Peyer's patch (tissue), 4 donors: ENCODE data around the gene DAO. TPM values are rescaled to one million over a fixed set of nuclear protein-coding genes. Genes with fewer than 3 reads are reported as not detected.

Experiments
- DNase-seq, 3 donors: peaks; one replicate each; pipeline ENCODE4 v3.0.0-alpha.2; 2017 to 2019
- H3K27ac ChIP-seq, 4 donors: fragments of 200-600 bp; sonication (generic); one replicate each; pipeline ENCODE4 v1.5.1; 2016 to 2019
- H3K27me3 ChIP-seq, 2 donors: fragments of 200-600 bp; sonication (generic); one replicate each; pipeline ENCODE4 v1.5.1; 2019
- H3K36me3 ChIP-seq, 3 donors: fragments of 200-600 bp; sonication (generic); one replicate each; pipeline ENCODE4 v1.5.1; 2016 to 2019
- H3K4me1 ChIP-seq, 4 donors: fragments of 200-600 bp; sonication (generic); one replicate each; pipeline ENCODE4 v1.5.1; 2016 to 2019
- H3K4me3 ChIP-seq, 4 donors: fragments of 200-600 bp; sonication (generic); 1 replicate in 3 of 4; 2 replicates in 1 of 4; pipeline ENCODE4 v1.5.1; 2016 to 2019; ENCODE audit warnings: mild to moderate bottlenecking in 1 of 4
- H3K9me3 ChIP-seq, 4 donors: fragments of 200-600 bp; sonication (generic); one replicate each; pipeline ENCODE4 v1.5.1; 2016 to 2019; ENCODE audit warnings: mild to moderate bottlenecking in 1 of 4
- POLR2A ChIP-seq, 2 donors: fragments of 450-650 bp; IDR thresholded peaks; one replicate each; pipeline ENCODE4 v1.5.1; 2017; ENCODE audit warnings: antibody characterized with exemption in 2 of 2, mild to moderate bottlenecking in 2 of 2, moderate library complexity in 2 of 2
- small RNA-seq, 2 donors: library from RNA; depleted of rRNA; stranded (forward); fragments of <200 nt; gene quantifications; one replicate each; pipeline ENCODE3, GENCODE V24; 2016
- total RNA-seq, 4 donors: library from RNA; depleted of rRNA; stranded (reverse); fragments of >200 nt; gene quantifications; one replicate each; pipeline ENCODE4 v1.1.0, GENCODE V29; 2016
- TF ChIP-seq, protein P1 (sequence below), 6 experiments: fragments of 450-650 bp in 4 of 6; fragments of 200-600 bp in 2 of 6; sonication (generic) in 1 of 6; IDR thresholded peaks; one replicate each; pipeline ENCODE4 v1.5.1; 2017 to 2019; ENCODE audit warnings: antibody characterized with exemption in 6 of 6, mild to moderate bottlenecking in 3 of 6, moderate library complexity in 1 of 6

The DAO gene
- total RNA-seq, 4 donors from 2014 or later = 1.2 TPM; not detected in 3

DNA sequence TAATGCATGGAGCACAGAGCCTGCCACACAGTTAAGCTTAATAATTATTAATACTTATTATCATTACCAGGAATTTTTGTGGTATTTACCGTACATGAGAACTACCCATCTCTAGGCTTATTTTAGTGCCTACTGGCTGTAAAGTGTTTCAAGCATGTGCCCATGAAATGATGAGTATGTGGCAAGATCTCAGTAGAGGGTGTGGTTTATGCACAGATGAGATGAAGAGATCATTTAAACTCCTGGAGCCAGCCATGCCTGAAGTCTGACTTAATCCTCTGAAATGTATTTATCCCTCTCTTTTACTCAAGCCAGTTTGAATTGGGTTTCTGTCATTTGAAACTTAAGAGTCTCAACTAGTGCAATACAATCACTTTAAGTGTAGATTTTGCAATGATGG, 60.2 kb downstream of the DAO start:
- Histone ChIP-seq H3K27me3 (no peaks in the 10 kb centered on the region), H3K27ac (no peak overlapping the region), H3K4me1 (no peaks in the 10 kb centered on the region), H3K4me3 (no peak overlapping the region), H3K36me3 (no peaks in the 10 kb centered on the region), H3K9me3 (no peaks in the 10 kb centered on the region)
- DNase-seq = no peak
- TF ChIP-seq, protein P1, sequence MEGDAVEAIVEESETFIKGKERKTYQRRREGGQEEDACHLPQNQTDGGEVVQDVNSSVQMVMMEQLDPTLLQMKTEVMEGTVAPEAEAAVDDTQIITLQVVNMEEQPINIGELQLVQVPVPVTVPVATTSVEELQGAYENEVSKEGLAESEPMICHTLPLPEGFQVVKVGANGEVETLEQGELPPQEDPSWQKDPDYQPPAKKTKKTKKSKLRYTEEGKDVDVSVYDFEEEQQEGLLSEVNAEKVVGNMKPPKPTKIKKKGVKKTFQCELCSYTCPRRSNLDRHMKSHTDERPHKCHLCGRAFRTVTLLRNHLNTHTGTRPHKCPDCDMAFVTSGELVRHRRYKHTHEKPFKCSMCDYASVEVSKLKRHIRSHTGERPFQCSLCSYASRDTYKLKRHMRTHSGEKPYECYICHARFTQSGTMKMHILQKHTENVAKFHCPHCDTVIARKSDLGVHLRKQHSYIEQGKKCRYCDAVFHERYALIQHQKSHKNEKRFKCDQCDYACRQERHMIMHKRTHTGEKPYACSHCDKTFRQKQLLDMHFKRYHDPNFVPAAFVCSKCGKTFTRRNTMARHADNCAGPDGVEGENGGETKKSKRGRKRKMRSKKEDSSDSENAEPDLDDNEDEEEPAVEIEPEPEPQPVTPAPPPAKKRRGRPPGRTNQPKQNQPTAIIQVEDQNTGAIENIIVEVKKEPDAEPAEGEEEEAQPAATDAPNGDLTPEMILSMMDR (IDR thresholded peaks at IDR 0.05) = no peak
- no peak for TF ChIP-seq POLR2A (IDR thresholded peaks at IDR 0.05)

DNA sequence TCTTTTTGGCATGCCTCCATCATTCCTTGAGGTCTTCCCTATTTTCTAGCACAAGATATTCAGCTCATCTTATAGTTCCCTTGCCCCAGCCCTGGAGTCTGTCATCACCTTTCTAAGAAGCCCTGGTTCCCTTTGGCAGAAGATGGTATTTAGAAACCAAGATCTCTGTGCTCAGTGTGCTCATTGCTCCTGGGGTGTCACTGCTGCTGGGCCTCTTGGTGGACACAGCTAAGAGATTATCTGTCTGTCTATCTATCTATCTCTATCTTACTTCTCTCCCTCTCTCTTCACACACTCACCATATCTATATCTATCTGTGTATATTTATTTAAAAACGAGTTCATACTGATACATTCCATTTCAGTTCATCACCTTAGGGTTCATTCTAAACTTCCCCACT, 67.2 kb downstream of the DAO start:
- H3K36me3 ChIP-seq = no peaks in the 10 kb centered on the region
- no peak for TF ChIP-seq POLR2A (IDR thresholded peaks at IDR 0.05)
- TF ChIP-seq, protein P1 (IDR thresholded peaks at IDR 0.05) = no peak
- H3K9me3 ChIP-seq = peaks cover 0 to 4% (median 0%) of the 10 kb centered on the region in 4 donors
- peaks cover 0 to 3% (median 0%) of the 10 kb centered on the region in 4 donors for H3K4me1 ChIP-seq
- no peaks in the 10 kb centered on the region for H3K27me3 ChIP-seq
- DNase-seq = no peak
- H3K4me3 ChIP-seq = no peak overlapping the region
- H3K27ac ChIP-seq = no peak overlapping the region

DNA sequence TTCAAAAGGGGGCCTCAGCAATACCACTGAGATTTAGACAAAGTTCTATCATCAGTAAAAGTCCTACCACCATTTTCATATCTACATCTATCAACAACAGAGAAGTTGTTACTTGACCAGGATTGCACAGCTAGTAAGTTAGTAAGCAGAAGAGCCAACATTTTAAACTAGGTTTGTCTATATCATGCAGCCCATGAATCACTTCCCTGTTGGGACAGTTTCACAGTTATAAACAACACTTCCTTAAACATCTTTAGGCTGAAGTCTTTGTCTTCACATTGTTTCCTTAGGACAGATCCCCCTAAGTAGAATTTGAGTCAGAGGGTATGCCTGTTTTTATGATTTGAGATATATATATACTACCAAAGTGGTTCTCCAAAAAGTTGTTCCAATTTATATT, 68.5 kb downstream of the DAO start:
- no peaks in the 10 kb centered on the region for H3K27me3 ChIP-seq
- no peak for DNase-seq
- TF ChIP-seq, protein P1 (IDR thresholded peaks at IDR 0.05) = no peak
- TF ChIP-seq POLR2A (IDR thresholded peaks at IDR 0.05) = no peak
- H3K9me3 ChIP-seq = peaks cover 0 to 4% (median 0%) of the 10 kb centered on the region in 4 donors
- no peak overlapping the region for H3K27ac ChIP-seq
- no peak overlapping the region for H3K4me3 ChIP-seq
- H3K36me3 ChIP-seq = no peaks in the 10 kb centered on the region
- peaks cover 0 to 3% (median 0%) of the 10 kb centered on the region in 4 donors for H3K4me1 ChIP-seq

DNA sequence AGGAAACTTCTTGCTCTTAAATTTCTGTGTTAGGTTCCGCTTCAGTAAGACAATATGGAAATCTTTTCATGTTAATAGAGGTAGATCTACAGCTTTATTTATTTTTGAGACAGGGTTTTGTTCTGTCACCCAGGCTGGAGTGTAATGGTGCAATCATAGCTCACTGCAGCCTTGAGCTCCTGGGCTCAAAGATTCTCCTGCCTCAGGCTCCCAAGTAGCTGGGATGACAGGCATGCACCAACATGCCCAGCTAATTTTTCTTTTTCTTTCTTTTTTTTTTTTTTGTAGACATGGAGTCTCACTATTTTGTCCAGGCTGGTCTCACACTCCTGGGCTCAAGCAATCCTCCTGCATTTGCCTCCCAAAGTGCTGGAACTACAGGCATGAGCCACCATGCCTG, 70.1 kb downstream of the DAO start:
- TF ChIP-seq POLR2A (IDR thresholded peaks at IDR 0.05) = no peak
- TF ChIP-seq, protein P1 (IDR thresholded peaks at IDR 0.05) = no peak
- H3K27me3 ChIP-seq = no peaks in the 10 kb centered on the region
- peaks cover 0 to 4% (median 0%) of the 10 kb centered on the region in 4 donors for H3K9me3 ChIP-seq
- H3K4me1 ChIP-seq = peaks cover 0 to 3% (median 0%) of the 10 kb centered on the region in 4 donors
- no peak overlapping the region for H3K27ac ChIP-seq
- no peak overlapping the region for H3K4me3 ChIP-seq
- no peak for DNase-seq
- H3K36me3 ChIP-seq = no peaks in the 10 kb centered on the region

Small RNA genes within 50 kb of the gene (small RNA-seq; reads per million reads assigned to genes)
- gene MIR619 (0 reads per million in 2 donors), gene RNU6-361P (0 reads per million in 2 donors)

Other genes starting within 250 kb of the DAO start
- 1 to 10 TPM; 2.4 to 9.4 (median 5.9) TPM for gene SELPLG, start 246.2 kb upstream of the DAO start, total RNA-seq
- 100 to 1,000 TPM in 1 of 4 donors, 10 to 100 TPM in 3; 76.3 to 144 (median 87.4) TPM for gene CORO1C, start 148.6 kb upstream of the DAO start, total RNA-seq
- 10 to 100 TPM; 11.6 to 35.5 (median 23.3) TPM for gene SSH1, start 22.5 kb upstream of the DAO start, total RNA-seq
- gene SVOP, start 141.0 kb downstream of the DAO start, total RNA-seq = 1 to 10 TPM in 1 of 4 donors, under 1 TPM in 1, not detected in 2; 0.18 to 1.2 TPM
- gene USP30, start 172.5 kb downstream of the DAO start, total RNA-seq = 10 to 100 TPM in 3 of 4 donors, 1 to 10 TPM in 1; 7.4 to 45.4 (median 34.5) TPM
- 10 to 100 TPM in 1 of 4 donors, 1 to 10 TPM in 3; 5.2 to 26.4 (median 7.3) TPM for gene ALKBH2, start 213.4 kb downstream of the DAO start, total RNA-seq
- gene UNG, start 217.5 kb downstream of the DAO start, total RNA-seq = 10 to 100 TPM; 19.0 to 58.6 (median 21.3) TPM
- gene ACACB, start 236.5 kb downstream of the DAO start, total RNA-seq = 100 to 1,000 TPM in 3 of 4 donors, 10 to 100 TPM in 1; 56.0 to 179 (median 152) TPM